Left lung (tissue), 10 donors: ENCODE measurements around the gene SREBF1. TPM values are rescaled to one million over a fixed set of nuclear protein-coding genes. Genes with fewer than 3 reads are reported as not detected.
"Not testable (repeated sequence)": the region's sequence is repeated elsewhere in the genome, so short reads cannot be mapped to it uniquely, and the experiment has no call there.

Source experiments
- ATAC-seq: fragments of 200-7000 bp; cut with Tn5 transposase; one replicate; pipeline ENCODE4 v1.9.1; 2020; ENCODE audit warnings: moderate library complexity
- DNase-seq, 4 donors: peaks; one replicate each; pipeline ENCODE4 v3.0.0-alpha.2; 2013 to 2020
- H3K27ac ChIP-seq, 2 donors: fragments of 200-600 bp; sonication (generic) in 1 of 2; one replicate each; pipeline versions ENCODE4 v1.5.0 to v1.8.0; 2020 to 2021
- H3K27me3 ChIP-seq, 2 donors: fragments of 200-600 bp; sonication (generic) in 1 of 2; one replicate each; pipeline versions ENCODE4 v1.5.0 to v1.8.0; 2020 to 2021
- H3K36me3 ChIP-seq, 2 donors: fragments of 200-600 bp; sonication (generic) in 1 of 2; one replicate each; pipeline versions ENCODE4 v1.5.0 to v1.8.0; 2020 to 2021
- H3K4me1 ChIP-seq, 2 donors: fragments of 200-600 bp; one replicate each; pipeline ENCODE4 v1.8.0; 2021
- H3K4me3 ChIP-seq, 2 donors: fragments of 200-600 bp; sonication (generic) in 1 of 2; one replicate each; pipeline versions ENCODE4 v1.5.0 to v1.8.0; 2020 to 2021; ENCODE audit warnings: mild to moderate bottlenecking in 1 of 2
- H3K9me3 ChIP-seq, 2 donors: fragments of 200-600 bp; sonication (generic) in 1 of 2; one replicate each; pipeline versions ENCODE4 v1.5.0 to v1.8.0; 2020 to 2021
- CTCF ChIP-seq, 2 donors: fragments of 200-600 bp; sonication (generic) in 1 of 2; IDR thresholded peaks; one replicate each; pipeline versions ENCODE4 v1.5.0 to v1.8.0; 2021; ENCODE audit warnings: antibody characterized with exemption in 2 of 2
- intact Hi-C, 2 donors: fragments of 100-400 bp; cut with DNase I; formaldehyde crosslinking; loops; one replicate each; pipeline versions ENCODE4 v1.11.2 to v1.14.2; 2022
- polyA plus RNA-seq, 6 donors: library from polyadenylated mRNA; unstranded; fragments of 120-200 nt; gene quantifications; one replicate each; pipeline ENCODE4 v1.2.1, GENCODE V29; 2013; ENCODE audit not compliant: insufficient read length in 6 of 6
- total RNA-seq, 2 donors: library from RNA; stranded (reverse); fragmentation: NEBNext Ultra II Directional; extraction: Animal tissue kit (Norgen Biotek cat#: 25700); gene quantifications; one replicate each; pipeline ENCODE4 v1.2.1, GENCODE V29; 2021
- donor health status: DM: no; HTN: yes; CAD: no.
- donor health status: DM: no; HTN: no; CAD: no.

The SREBF1 gene
- total and polyA plus RNA-seq, 8 donors, result 27.9 to 122 (median 46.4) TPM

- H3K4me3 ChIP-seq, result no peak overlapping the region
- H3K36me3 ChIP-seq, result peaks cover 0 to 71% of the 10 kb centered on the region in 2 donors
- DNase-seq (peak in 1 of 4 donors; percentile 79), ATAC-seq (no peak)
- TF ChIP-seq CTCF (IDR thresholded peaks at IDR 0.05), result no peak
- no peak overlapping the region for H3K27ac ChIP-seq
- intact Hi-C loops, result loop anchor here (5.0 to 10.0 kb wide), 2 partner anchors 51 to 54 kb away; no protein-coding TSS in a partner anchor
- H3K9me3 ChIP-seq, result no peaks in the 10 kb centered on the region
- no peaks in the 10 kb centered on the region for H3K27me3 ChIP-seq
- H3K4me1 ChIP-seq, result peaks cover 12 to 22% of the 10 kb centered on the region in 2 donors
Observed at GRCh38 chr17:17810895-17811248, 25.9 kb downstream of the SREBF1 start.

GRCh38 chr17:17810084-17810894 lies 26.5 kb downstream of the SREBF1 start:
- DNase-seq (peak in 2 of 4 donors; percentile 66 to 72), ATAC-seq (peak; percentile 27)
- no peaks in the 10 kb centered on the region for H3K27me3 ChIP-seq
- H3K27ac ChIP-seq, result peak overlapping the region in 1 of 2 donors; percentile 44
- no peaks in the 10 kb centered on the region for H3K9me3 ChIP-seq
- no peak overlapping the region for H3K4me3 ChIP-seq
- H3K4me1 ChIP-seq, result peaks cover 12 to 20% of the 10 kb centered on the region in 2 donors
- peaks cover 0 to 72% of the 10 kb centered on the region in 2 donors for H3K36me3 ChIP-seq
- no peak for TF ChIP-seq CTCF (IDR thresholded peaks at IDR 0.05)
- intact Hi-C loops, result loop anchor here (5.0 to 10.0 kb wide), 2 partner anchors 52 to 55 kb away; no protein-coding TSS in a partner anchor

DNA sequence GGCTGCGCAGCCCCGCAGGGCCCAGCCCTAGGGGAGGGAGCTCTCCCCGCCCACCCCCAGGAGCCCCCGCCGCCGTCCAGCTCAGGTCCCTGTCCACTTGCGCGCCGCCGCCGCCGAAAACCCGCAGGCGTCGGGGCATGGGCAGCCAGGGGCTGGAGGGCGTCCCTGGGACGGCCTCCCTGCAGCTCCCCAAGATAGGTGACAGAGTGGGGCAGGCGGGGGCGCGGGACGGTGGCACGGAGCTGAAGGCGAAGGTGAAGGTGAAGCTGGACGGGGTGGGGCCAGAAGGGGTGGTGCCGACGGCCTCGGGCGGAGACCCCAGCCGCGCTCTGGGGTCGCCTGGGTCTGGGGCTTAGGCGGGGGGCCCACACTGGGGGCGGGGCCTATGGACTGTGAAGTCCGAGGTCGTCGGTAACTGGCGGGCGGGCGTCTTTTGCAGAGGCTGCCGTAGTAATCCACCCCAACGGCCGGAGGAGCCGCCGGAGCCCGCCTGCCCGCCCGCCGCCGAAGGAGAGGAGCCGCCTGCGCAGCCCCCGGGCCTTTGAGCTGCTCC lies 27.2 kb downstream of the SREBF1 start:
- no peak overlapping the region for H3K27ac ChIP-seq
- H3K27me3 ChIP-seq, result no peaks in the 10 kb centered on the region
- H3K4me3 ChIP-seq, result no peak overlapping the region
- DNase-seq (peak in 1 of 4 donors; percentile 82), ATAC-seq (no peak)
- peaks cover 0 to 72% of the 10 kb centered on the region in 2 donors for H3K36me3 ChIP-seq
- H3K4me1 ChIP-seq, result peaks cover 12 to 18% of the 10 kb centered on the region in 2 donors
- H3K9me3 ChIP-seq, result no peaks in the 10 kb centered on the region
- TF ChIP-seq CTCF (IDR thresholded peaks at IDR 0.05), result no peak
- intact Hi-C loops, result loop anchor here (5.0 to 10.0 kb wide), 2 partner anchors 53 to 55 kb away; no protein-coding TSS in a partner anchor

DNA sequence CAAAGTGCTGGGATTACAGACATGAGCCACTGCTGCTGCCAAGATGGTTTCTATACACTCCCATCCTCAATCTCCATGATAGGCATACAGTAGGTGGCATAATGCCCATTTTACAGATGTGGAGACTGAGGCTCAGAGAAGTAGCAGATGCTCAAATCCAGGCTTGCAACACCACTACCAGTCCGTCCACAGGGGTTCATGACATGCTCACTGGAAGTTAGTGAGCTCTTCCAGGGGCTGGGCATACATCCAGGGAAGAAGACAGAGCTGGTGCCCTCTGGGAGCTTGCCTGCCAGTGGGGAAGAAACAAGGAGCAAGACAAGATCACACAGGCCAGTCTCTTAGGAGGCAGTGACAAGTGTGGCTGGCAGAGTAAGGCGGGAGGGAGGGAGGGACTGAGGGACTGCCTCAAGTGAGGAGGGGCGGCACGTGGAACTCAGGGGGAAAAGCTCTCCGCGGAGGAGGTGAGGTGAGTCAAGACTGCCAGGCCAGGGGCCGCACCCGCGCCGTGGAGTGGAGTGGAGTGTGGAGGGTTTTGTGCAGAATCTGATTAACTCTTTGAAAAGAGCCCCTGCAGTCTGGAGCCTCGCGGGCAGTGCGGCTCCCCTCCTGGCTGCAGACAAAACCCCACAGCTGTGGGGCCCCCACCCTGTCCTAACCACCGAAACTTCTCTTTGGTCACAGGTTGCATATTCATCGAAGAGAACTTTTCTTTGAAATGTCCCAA lies 27.9 kb downstream of the SREBF1 start:
- H3K4me1 ChIP-seq, result peaks cover 12 to 18% of the 10 kb centered on the region in 2 donors
- H3K27ac ChIP-seq, result no peak overlapping the region
- TF ChIP-seq CTCF (IDR thresholded peaks at IDR 0.05), result no peak
- H3K9me3 ChIP-seq, result no peaks in the 10 kb centered on the region
- ATAC-seq (peak; percentile 2), DNase-seq (no peak)
- H3K4me3 ChIP-seq, result no peak overlapping the region
- H3K27me3 ChIP-seq, result no peaks in the 10 kb centered on the region
- intact Hi-C loops, result no loop called here
- peaks cover 0 to 72% of the 10 kb centered on the region in 2 donors for H3K36me3 ChIP-seq

DNA sequence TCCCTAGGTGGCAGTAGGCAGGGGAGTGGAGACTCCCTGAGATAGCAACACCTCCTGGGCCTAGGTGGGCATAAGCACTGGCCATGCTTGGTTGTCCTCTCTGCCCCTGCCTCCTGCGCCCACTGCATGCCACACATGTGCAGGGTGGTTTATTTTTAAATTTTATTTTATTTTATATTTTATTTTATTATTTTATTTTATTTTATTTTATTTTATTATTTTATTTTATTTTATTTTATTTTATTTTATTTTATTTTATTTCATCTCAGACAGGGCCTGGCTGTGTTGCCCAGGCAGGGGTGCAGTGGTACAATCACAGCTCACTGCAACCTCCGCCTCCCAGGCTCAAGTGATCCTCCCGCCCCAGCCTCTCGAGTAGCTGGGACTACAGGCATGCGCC lies 28.6 kb downstream of the SREBF1 start:
- intact Hi-C loops, ATAC-seq, H3K4me3 ChIP-seq, H3K27ac ChIP-seq, DNase-seq, H3K9me3 ChIP-seq, H3K27me3 ChIP-seq: not testable (repeated sequence)
- Histone ChIP-seq H3K36me3 (peaks cover 0 to 71% of the 10 kb centered on the region in 2 donors), H3K4me1 (peaks cover 12 to 18% of the 10 kb centered on the region in 2 donors)
